ENCODE measurements around the gene LDB2. TPM values are rescaled to one million over a fixed set of nuclear protein-coding genes. Genes with fewer than 3 reads are reported as not detected.

Gene LDB2
- polyA plus RNA-seq, 3 donors: not detected

GRCh38 chr4:16594128-16594527, 304.3 kb downstream of the LDB2 start:
- Mint-ChIP-seq H3K27me3 (ENCODE audit: low read depth in 3 of 3) (peaks cover 0 to 1% (median 0%) of the 10 kb centered on the region in 3 donors), H3K9me3 (peaks cover 0 to 1% (median 0%) of the 10 kb centered on the region in 7 donors), H3K27ac (no peak overlapping the region), H3K36me3 (no peaks in the 10 kb centered on the region), H3K4me1 (no peaks in the 10 kb centered on the region), H3K4me3 (no peak overlapping the region)
- no peak overlapping the region for H2AFZ ChIP-seq (ENCODE audit: insufficient read depth, low read depth, low read length, poor library complexity, severe bottlenecking)
- 100% methylated on average over 1 of the region's 2 CpGs for WGBS (ENCODE audit: insufficient coverage)
- H3K79me2 ChIP-seq (ENCODE audit: insufficient read depth, low read length): no peaks in the 10 kb centered on the region
- no peak overlapping the region for H3K4me2 ChIP-seq (replicated peaks; ENCODE audit: extremely low read depth, low read length, poor library complexity, severe bottlenecking)
- TF ChIP-seq CTCF (IDR thresholded peaks at IDR 0.05): no peak
- no peaks in the 10 kb centered on the region for H3K9me3 ChIP-seq (replicated peaks in 1 of 2; ENCODE audit: control insufficient read depth in 1 of 2, insufficient read depth in 1 of 2, low read length in 2 of 2)
- no peak for DNase-seq
- no peak overlapping the region for H3K9ac ChIP-seq (ENCODE audit: insufficient read depth, low read length, poor library complexity, severe bottlenecking)
- no peaks in the 10 kb centered on the region for H3K4me1 ChIP-seq (ENCODE audit: control insufficient read depth in 1 of 2, insufficient read depth in 2 of 2, low read length in 2 of 2)
- intact Hi-C loops (cut with micrococcal nuclease): no loop called here
- H4K20me1 ChIP-seq (ENCODE audit: insufficient read depth, low read length): no peaks in the 10 kb centered on the region
- H3K4me3 ChIP-seq (replicated peaks in 1 of 3; ENCODE audit: low read depth in 2 of 3, low read length in 3 of 3): no peak overlapping the region
- no peak overlapping the region for H3K27ac ChIP-seq (ENCODE audit: low read depth in 1 of 2, low read length in 2 of 2)
- H3K27me3 ChIP-seq (ENCODE audit: control insufficient read depth in 2 of 2, insufficient read depth in 2 of 2, low read length in 2 of 2): no peaks in the 10 kb centered on the region
- H3K36me3 ChIP-seq (replicated peaks in 1 of 2; ENCODE audit: control insufficient read depth in 1 of 2, insufficient read depth in 2 of 2, low read length in 2 of 2): no peaks in the 10 kb centered on the region

- H4K20me1 ChIP-seq (ENCODE audit: insufficient read depth, low read length): no peaks in the 10 kb centered on the region
- DNase-seq: no peak
- Mint-ChIP-seq H3K27me3 (ENCODE audit: low read depth in 3 of 3) (peaks cover 0 to 1% (median 0%) of the 10 kb centered on the region in 3 donors), H3K27ac (no peak overlapping the region), H3K4me3 (no peak overlapping the region), H3K36me3 (no peaks in the 10 kb centered on the region), H3K4me1 (no peaks in the 10 kb centered on the region), H3K9me3 (peaks cover 0 to 1% (median 0%) of the 10 kb centered on the region in 7 donors)
- no peaks in the 10 kb centered on the region for H3K79me2 ChIP-seq (ENCODE audit: insufficient read depth, low read length)
- no peak overlapping the region for H3K4me2 ChIP-seq (replicated peaks; ENCODE audit: extremely low read depth, low read length, poor library complexity, severe bottlenecking)
- intact Hi-C loops (cut with micrococcal nuclease): no loop called here
- no peak overlapping the region for H3K9ac ChIP-seq (ENCODE audit: insufficient read depth, low read length, poor library complexity, severe bottlenecking)
- WGBS (ENCODE audit: insufficient coverage): no CpG with 5 or more reads among the region's 4 CpGs
- H2AFZ ChIP-seq (ENCODE audit: insufficient read depth, low read depth, low read length, poor library complexity, severe bottlenecking): no peak overlapping the region
- H3K4me1 ChIP-seq (ENCODE audit: control insufficient read depth in 1 of 2, insufficient read depth in 2 of 2, low read length in 2 of 2): no peaks in the 10 kb centered on the region
- H3K36me3 ChIP-seq (replicated peaks in 1 of 2; ENCODE audit: control insufficient read depth in 1 of 2, insufficient read depth in 2 of 2, low read length in 2 of 2): no peaks in the 10 kb centered on the region
- H3K4me3 ChIP-seq (replicated peaks in 1 of 3; ENCODE audit: low read depth in 2 of 3, low read length in 3 of 3): no peak overlapping the region
- no peaks in the 10 kb centered on the region for H3K27me3 ChIP-seq (ENCODE audit: control insufficient read depth in 2 of 2, insufficient read depth in 2 of 2, low read length in 2 of 2)
- H3K27ac ChIP-seq (ENCODE audit: low read depth in 1 of 2, low read length in 2 of 2): no peak overlapping the region
- no peaks in the 10 kb centered on the region for H3K9me3 ChIP-seq (replicated peaks in 1 of 2; ENCODE audit: control insufficient read depth in 1 of 2, insufficient read depth in 1 of 2, low read length in 2 of 2)
- no peak for TF ChIP-seq CTCF (IDR thresholded peaks at IDR 0.05)
Observed at GRCh38 chr4:16593386-16593785, 305.1 kb downstream of the LDB2 start.

Measured in CD14-positive monocyte (primary cell).